ENCODE results near the gene TGFB1I1. TPM values are rescaled to one million over a fixed set of nuclear protein-coding genes. Genes with fewer than 3 reads are reported as not detected.

Gene TGFB1I1
- total and polyA plus RNA-seq, 2 experiments from 2014 or later: 4.1 to 4.2 TPM

- Mint-ChIP-seq H3K9me3 (no peaks in the 10 kb centered on the region), H3K27me3 (ENCODE audit: insufficient read depth, low read depth, poor library complexity) (peaks cover 14% of the 10 kb centered on the region), H3K27ac (peak overlapping the region; percentile 64; the same call in 1 of the 2 replicates), H3K36me3 (ENCODE audit: low read depth) (peaks cover 16% of the 10 kb centered on the region; the same call in 2 of the 3 replicates), H3K4me1 (peaks cover 42% of the 10 kb centered on the region), H3K4me3 (peak overlapping the region; percentile 38; the same call in 1 of the 3 replicates)
- peak; percentile 9; the same call in 1 of the 3 replicates for ATAC-seq
- TF ChIP-seq CTCF (conservative IDR thresholded peaks at IDR 0.05; ENCODE audit: low read depth in 2 of 2) (no peak), NANOG (IDR thresholded peaks at IDR 0.05; ENCODE audit: borderline replicate concordance) (no peak), EZH2 (IDR thresholded peaks at IDR 0.05; ENCODE audit: low read depth, unreplicated experiment) (no peak), JUNB (IDR thresholded peaks at IDR 0.05; ENCODE audit: unreplicated experiment) (no peak), POLR2AphosphoS5 (IDR thresholded peaks at IDR 0.05; ENCODE audit: low read depth) (no peak), ZNF462 (CRISPR knock-in tag; IDR thresholded peaks at IDR 0.05) (no peak), ZNF331 (CRISPR knock-in tag; IDR thresholded peaks at IDR 0.05; ENCODE audit: low read depth) (no peak), EZH2phosphoT487 (IDR thresholded peaks at IDR 0.05; ENCODE audit: unreplicated experiment) (no peak), ETS1 (IDR thresholded peaks at IDR 0.05) (no peak), ZNF114 (CRISPR knock-in tag; IDR thresholded peaks at IDR 0.05) (no peak), CREB1 (CRISPR knock-in tag; IDR thresholded peaks at IDR 0.05; ENCODE audit: low read depth) (no peak), STAT1 (IDR thresholded peaks at IDR 0.05; ENCODE audit: unreplicated experiment) (no peak)
- TF ChIP-seq, protein P1, sequence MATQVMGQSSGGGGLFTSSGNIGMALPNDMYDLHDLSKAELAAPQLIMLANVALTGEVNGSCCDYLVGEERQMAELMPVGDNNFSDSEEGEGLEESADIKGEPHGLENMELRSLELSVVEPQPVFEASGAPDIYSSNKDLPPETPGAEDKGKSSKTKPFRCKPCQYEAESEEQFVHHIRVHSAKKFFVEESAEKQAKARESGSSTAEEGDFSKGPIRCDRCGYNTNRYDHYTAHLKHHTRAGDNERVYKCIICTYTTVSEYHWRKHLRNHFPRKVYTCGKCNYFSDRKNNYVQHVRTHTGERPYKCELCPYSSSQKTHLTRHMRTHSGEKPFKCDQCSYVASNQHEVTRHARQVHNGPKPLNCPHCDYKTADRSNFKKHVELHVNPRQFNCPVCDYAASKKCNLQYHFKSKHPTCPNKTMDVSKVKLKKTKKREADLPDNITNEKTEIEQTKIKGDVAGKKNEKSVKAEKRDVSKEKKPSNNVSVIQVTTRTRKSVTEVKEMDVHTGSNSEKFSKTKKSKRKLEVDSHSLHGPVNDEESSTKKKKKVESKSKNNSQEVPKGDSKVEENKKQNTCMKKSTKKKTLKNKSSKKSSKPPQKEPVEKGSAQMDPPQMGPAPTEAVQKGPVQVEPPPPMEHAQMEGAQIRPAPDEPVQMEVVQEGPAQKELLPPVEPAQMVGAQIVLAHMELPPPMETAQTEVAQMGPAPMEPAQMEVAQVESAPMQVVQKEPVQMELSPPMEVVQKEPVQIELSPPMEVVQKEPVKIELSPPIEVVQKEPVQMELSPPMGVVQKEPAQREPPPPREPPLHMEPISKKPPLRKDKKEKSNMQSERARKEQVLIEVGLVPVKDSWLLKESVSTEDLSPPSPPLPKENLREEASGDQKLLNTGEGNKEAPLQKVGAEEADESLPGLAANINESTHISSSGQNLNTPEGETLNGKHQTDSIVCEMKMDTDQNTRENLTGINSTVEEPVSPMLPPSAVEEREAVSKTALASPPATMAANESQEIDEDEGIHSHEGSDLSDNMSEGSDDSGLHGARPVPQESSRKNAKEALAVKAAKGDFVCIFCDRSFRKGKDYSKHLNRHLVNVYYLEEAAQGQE (IDR thresholded peaks at IDR 0.05; ENCODE audit: unreplicated experiment): no peak
- Histone ChIP-seq H3F3A (replicated peaks; ENCODE audit: low read depth) (peaks cover 5% of the 10 kb centered on the region; the same call in 1 of the 2 replicates), H3K27me3 (ENCODE audit: insufficient read depth) (no peaks in the 10 kb centered on the region), H2AFZ (no peak overlapping the region), H3K9me2 (ENCODE audit: insufficient read depth) (no peaks in the 10 kb centered on the region), H3K4me1 (ENCODE audit: insufficient read depth) (peaks cover 37% of the 10 kb centered on the region), H4K20me1 (replicated peaks; ENCODE audit: insufficient read depth) (peaks cover 18% of the 10 kb centered on the region), H3K79me2 (replicated peaks; ENCODE audit: insufficient read depth) (peaks cover 22% of the 10 kb centered on the region), H3K4me3 (no peak overlapping the region), H3K27ac (ENCODE audit: low read depth) (no peak overlapping the region), H3K4me2 (peak overlapping the region; percentile 72), H3K36me3 (ENCODE audit: insufficient read depth) (no peaks in the 10 kb centered on the region)
- peak; percentile 42 for DNase-seq (ENCODE audit: low spot score)
Observed at GRCh38 chr16:31452631-31453106, 19.3 kb upstream of the TGFB1I1 start.

Measured in GM23338 (cell line).